ENCODE data around the gene PLPP4.

- no peak for TF ChIP-seq CTCF (IDR thresholded peaks at IDR 0.05)
- no peak for TF ChIP-seq ZFX (IDR thresholded peaks at IDR 0.05; ENCODE audit: borderline replicate concordance)
These were observed 8.1 kb downstream of the PLPP4 start for GRCh38 chr10:120465138-120465537.
